IMR-90 (cell line): ENCODE data around the gene SLC25A41. TPM values are rescaled to one million over a fixed set of nuclear protein-coding genes. Genes with fewer than 3 reads are reported as not detected.

ENCODE experiments used
- ATAC-seq: fragments of 200-7000 bp; cut with Tn5 transposase; 2 replicates; pipeline ENCODE4 v1.9.1; 2020; ENCODE audit warnings: low read depth, mild to moderate bottlenecking, moderate library complexity
- BruUV-seq: library from RNA; stranded (reverse); fragments of 400-500 nt; replicated peaks from 2 replicates; lab custom pipeline; 2021; lab: Mats Ljungman, UMichigan
- CTCF ChIA-PET: fragments of 300-600 bp; formaldehyde crosslinking; extraction: SDS; loops from one replicate; lab custom pipeline; 2021; ENCODE audit warnings: antibody characterized with exemption; lab: Yijun Ruan, JAX
- POLR2A ChIA-PET: fragments of 300-600 bp; sonication (Branson Sonifier 250); formaldehyde crosslinking; loops from one replicate; lab custom pipeline; 2022; ENCODE audit warnings: antibody characterized with exemption; ENCODE audit not compliant: unreplicated experiment; lab: Charles Lee
- DNase-seq: peaks from one replicate; pipeline ENCODE4 v3.0.0; 2013
- H2AFZ ChIP-seq: replicated peaks from 2 replicates; pipeline ENCODE3; 2013; ENCODE audit warnings: low read length, mild to moderate bottlenecking; ENCODE audit not compliant: poor library complexity
- H2AK5ac ChIP-seq: 2 replicates; pipeline ENCODE4 v1.6.1; 2013; ENCODE audit warnings: low read depth, low read length, inconsistent platforms
- H2AK9ac ChIP-seq: replicated peaks from 2 replicates; pipeline ENCODE3; 2013; ENCODE audit warnings: mild to moderate bottlenecking, low read depth, low read length, moderate library complexity; ENCODE audit not compliant: poor library complexity
- H2BK120ac ChIP-seq: 2 replicates; pipeline ENCODE4 v1.6.1; 2013; ENCODE audit warnings: low read depth, low read length, inconsistent platforms
- H2BK15ac ChIP-seq: 3 replicates; pipeline ENCODE4 v1.6.1; 2013; ENCODE audit warnings: low read depth, low read length, inconsistent platforms
- H2BK20ac ChIP-seq: 2 replicates; pipeline ENCODE4 v1.6.1; 2013; ENCODE audit warnings: low read depth, mild to moderate bottlenecking, inconsistent platforms, low read length, moderate library complexity
- H2BK5ac ChIP-seq: 2 replicates; pipeline ENCODE4 v1.6.1; 2013; ENCODE audit warnings: mild to moderate bottlenecking, low read depth, low read length, inconsistent platforms; ENCODE audit not compliant: poor library complexity, severe bottlenecking
- H3K14ac ChIP-seq: replicated peaks from 2 replicates; pipeline ENCODE4 v1.6.1; 2013; ENCODE audit warnings: low read depth, low read length, inconsistent platforms
- H3K18ac ChIP-seq: 2 replicates; pipeline ENCODE4 v1.6.1; 2013; ENCODE audit warnings: low read depth, low read length, control low read depth
- H3K23ac ChIP-seq: 2 replicates; pipeline ENCODE4 v1.6.1; 2013; ENCODE audit warnings: low read depth, low read length, inconsistent platforms
- H3K27ac ChIP-seq: 2 replicates; pipeline ENCODE4 v1.5.1; 2013; ENCODE audit warnings: mild to moderate bottlenecking, control low read depth, low read length; ENCODE audit not compliant: insufficient read depth
- H3K27me3 ChIP-seq: 2 replicates; pipeline ENCODE4 v1.6.1; 2013; ENCODE audit warnings: low read length; ENCODE audit not compliant: control insufficient read depth, insufficient read depth
- H3K36me3 ChIP-seq: 2 replicates; pipeline ENCODE4 v1.6.1; 2013; ENCODE audit warnings: low read length, mixed read lengths; ENCODE audit not compliant: control insufficient read depth, insufficient read depth
- H3K4ac ChIP-seq: 2 replicates; pipeline ENCODE4 v1.6.1; 2013; ENCODE audit warnings: low read depth, low read length, inconsistent platforms
- H3K4me1 ChIP-seq: 2 replicates; pipeline ENCODE4 v1.6.1; 2013; ENCODE audit warnings: low read length, mixed read lengths; ENCODE audit not compliant: control insufficient read depth, insufficient read depth
- H3K4me2 ChIP-seq: 2 replicates; pipeline ENCODE4 v1.6.1; 2013; ENCODE audit warnings: low read depth, mild to moderate bottlenecking, control low read depth, low read length, moderate library complexity
- H3K4me3 ChIP-seq: 2 replicates; pipeline ENCODE4 v1.5.1; 2013; ENCODE audit warnings: low read depth, mild to moderate bottlenecking, control low read depth, low read length, moderate library complexity; ENCODE audit not compliant: insufficient read depth
- H3K56ac ChIP-seq: 2 replicates; pipeline ENCODE4 v1.6.1; 2013; ENCODE audit warnings: low read length, inconsistent platforms; ENCODE audit not compliant: insufficient read depth; ENCODE audit errors: extremely low read depth
- H3K79me1 ChIP-seq, 2 experiments: 2 replicates each; pipeline ENCODE4 v1.6.1; 2013; ENCODE audit warnings: low read length in 2 of 2, inconsistent platforms in 1 of 2, low read depth in 1 of 2
- H3K9ac ChIP-seq: 2 replicates; pipeline ENCODE4 v1.6.1; 2013; ENCODE audit warnings: low read depth, low read length, control low read depth
- H3K9me1 ChIP-seq: 2 replicates; pipeline ENCODE4 v1.6.1; 2013; ENCODE audit warnings: low read length, inconsistent platforms; ENCODE audit not compliant: insufficient read depth
- H3K9me3 ChIP-seq: 2 replicates; pipeline ENCODE4 v1.6.1; 2013; ENCODE audit warnings: low read length; ENCODE audit not compliant: control insufficient read depth, insufficient read depth
- H4K20me1 ChIP-seq: 2 replicates; pipeline ENCODE4 v1.6.1; 2013; ENCODE audit warnings: low read length, inconsistent platforms; ENCODE audit not compliant: insufficient read depth
- H4K5ac ChIP-seq: 2 replicates; pipeline ENCODE4 v1.6.1; 2013; ENCODE audit warnings: mild to moderate bottlenecking, low read depth, low read length, control low read depth
- H4K8ac ChIP-seq, 2 experiments: 2 replicates each; pipeline ENCODE4 v1.6.1; 2013; ENCODE audit warnings: low read depth in 2 of 2, low read length in 2 of 2, control low read depth in 1 of 2, inconsistent platforms in 1 of 2
- H4K91ac ChIP-seq: 2 replicates; pipeline ENCODE4 v1.6.1; 2013; ENCODE audit warnings: low read depth, low read length, inconsistent platforms; ENCODE audit not compliant: insufficient read depth
- BHLHE40 ChIP-seq: fragments of 150-350 bp; IDR thresholded peaks from 2 replicates; pipeline ENCODE4 v1.6.1; 2016; ENCODE audit warnings: mild to moderate bottlenecking, low read depth, low read length
- CEBPB ChIP-seq: IDR thresholded peaks from 2 replicates; pipeline ENCODE4 v1.6.1; 2012; ENCODE audit warnings: low read depth, low read length, improper control_type of control experiment
- CHD1 ChIP-seq: IDR thresholded peaks from 2 replicates; pipeline ENCODE4 v1.6.1; 2012; ENCODE audit warnings: low read depth, low read length, improper control_type of control experiment
- FOS ChIP-seq: fragments of 150-350 bp; IDR thresholded peaks from 2 replicates; pipeline ENCODE4 v1.6.1; 2016; ENCODE audit warnings: low read depth, low read length
- MAFK ChIP-seq: IDR thresholded peaks from 2 replicates; pipeline ENCODE4 v1.6.1; 2012; ENCODE audit warnings: low read depth, low read length, improper control_type of control experiment
- MAZ ChIP-seq: IDR thresholded peaks from 2 replicates; pipeline ENCODE4 v1.6.1; 2012; ENCODE audit warnings: low read depth, mild to moderate bottlenecking, low read length, improper control_type of control experiment, moderate library complexity, borderline replicate concordance
- MXI1 ChIP-seq: IDR thresholded peaks from 2 replicates; pipeline ENCODE4 v1.6.1; 2012; ENCODE audit warnings: low read depth, mild to moderate bottlenecking, low read length, moderate library complexity, borderline replicate concordance
- NFE2L2 ChIP-seq: fragments of 150-350 bp; IDR thresholded peaks from 2 replicates; pipeline ENCODE4 v1.6.1; 2016; ENCODE audit warnings: low read depth, mild to moderate bottlenecking, low read length
- POLR2A ChIP-seq: IDR thresholded peaks from 2 replicates; pipeline ENCODE4 v1.6.1; 2012; ENCODE audit warnings: mild to moderate bottlenecking, low read depth, low read length
- RAD21 ChIP-seq: IDR thresholded peaks from 2 replicates; pipeline ENCODE4 v1.6.1; 2012; ENCODE audit warnings: low read length, improper control_type of control experiment
- RCOR1 ChIP-seq: IDR thresholded peaks from 2 replicates; pipeline ENCODE4 v1.6.1; 2012; ENCODE audit warnings: mild to moderate bottlenecking, low read length, improper control_type of control experiment; ENCODE audit not compliant: insufficient replicate concordance
- RFX5 ChIP-seq: IDR thresholded peaks from 2 replicates; pipeline ENCODE4 v1.8.0; 2012; ENCODE audit warnings: low read depth, mild to moderate bottlenecking, low read length, moderate library complexity
- SMC3 ChIP-seq: fragments of 150-350 bp; IDR thresholded peaks from 2 replicates; pipeline ENCODE4 v1.6.1; 2016; ENCODE audit warnings: low read depth, mild to moderate bottlenecking, antibody characterized with exemption, low read length, moderate library complexity
- WGBS, 2 experiments: methylation state at CpG; one replicate each; pipeline versions ENCODE4 v1.1.5 to v1.1.7; 2013; ENCODE audit warnings: missing lambda C conversion rate in 2 of 2; ENCODE audit not compliant: insufficient read length in 1 of 2; ENCODE audit errors: extremely low coverage in 2 of 2; 5-methylcytosine and 5-hydroxymethylcytosine counted together
- dilution Hi-C: fragments of 300-500 bp; cut with HindIII; formaldehyde crosslinking; loops from one replicate; pipeline ENCODE4 v1.14.3; 2018; ENCODE audit warnings: low sequenced_read_pairs; ENCODE audit not compliant: unreplicated experiment
- in situ Hi-C: fragments of 300-500 bp; cut with MboI; formaldehyde crosslinking; loops from 3 replicates; pipeline ENCODE4 v1.14.3; 2019; ENCODE audit warnings: low sequenced_read_pairs, inconsistent platforms, mixed read lengths
- intact Hi-C: fragments of 100-400 bp; cut with micrococcal nuclease; formaldehyde crosslinking; loops from 2 replicates; pipeline ENCODE4 v1.10.0; 2022
- polyA plus RNA-seq, 3 experiments: library from polyadenylated mRNA; depleted of rRNA; stranded (reverse); fragments of >200 nt; gene quantifications; 2 replicates each; pipeline ENCODE4 v1.2.3, GENCODE V29; 2012; ENCODE audit warnings: low replicate concordance in 1 of 3
- total RNA-seq: library from RNA; depleted of rRNA; stranded (reverse); fragments of >200 nt; gene quantifications from 2 replicates; pipeline ENCODE4 v1.2.3, GENCODE V29; 2012
- TF ChIP-seq, protein P1 (sequence below): fragments of 150-350 bp; IDR thresholded peaks from 2 replicates; pipeline ENCODE4 v1.6.1; 2017; ENCODE audit warnings: mild to moderate bottlenecking, antibody characterized with exemption, low read length, low read depth
- TF ChIP-seq, protein P2 (sequence below): conservative IDR thresholded peaks from 2 replicates; pipeline ENCODE4 v1.5.1; 2012; ENCODE audit warnings: mild to moderate bottlenecking, low read depth, low read length, improper control_type of control experiment
- TF ChIP-seq, protein P3 (sequence below): fragments of 150-350 bp; IDR thresholded peaks from 2 replicates; pipeline ENCODE4 v1.6.1; 2016; ENCODE audit warnings: low read depth, mild to moderate bottlenecking, low read length, moderate library complexity, borderline replicate concordance

SLC25A41 gene
- total and polyA plus RNA-seq, 2 of the 4 experiments (the other 2 are of a cell fraction) = not detected

DNA sequence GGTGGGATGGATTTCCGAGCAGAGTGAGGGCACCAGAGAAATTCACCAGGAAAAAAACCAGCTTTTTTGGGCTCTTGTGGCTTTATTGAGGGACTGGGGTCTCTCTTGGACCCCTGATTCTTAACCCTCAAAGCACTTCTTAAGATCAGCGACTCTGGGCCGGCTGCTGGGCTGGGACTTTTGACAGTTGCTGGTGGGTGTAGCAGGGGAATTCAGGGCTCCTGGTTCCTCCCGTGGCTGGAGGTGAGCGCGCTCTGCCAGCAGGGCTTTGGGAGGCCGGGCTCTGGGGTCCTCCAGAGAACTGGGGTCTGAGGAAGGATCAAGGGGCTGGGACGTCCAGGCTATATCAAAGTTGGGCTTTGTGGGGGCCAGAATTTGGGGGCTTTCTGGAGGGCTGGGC, 33.8 kb upstream of the SLC25A41 start:
- no peak overlapping the region for H3K23ac ChIP-seq
- CTCF ChIA-PET = no interaction called here
- no peak overlapping the region for H3K56ac ChIP-seq
- H3K4me3 ChIP-seq = no peak overlapping the region
- H2AK9ac ChIP-seq = no peak overlapping the region
- DNase-seq (no peak), ATAC-seq (no peak)
- H2AK5ac ChIP-seq = no peak overlapping the region
- in situ Hi-C loops = no loop called here
- no peak overlapping the region for H4K8ac ChIP-seq
- H4K91ac ChIP-seq = no peak overlapping the region
- H3K9me3 ChIP-seq = no peaks in the 10 kb centered on the region
- BruUV-seq = no TSS peak
- no peaks in the 10 kb centered on the region for H3K79me1 ChIP-seq
- H2BK20ac ChIP-seq = no peak overlapping the region
- no peak overlapping the region for H3K4ac ChIP-seq
- H4K20me1 ChIP-seq = no peaks in the 10 kb centered on the region
- no peak overlapping the region for H3K18ac ChIP-seq
- no peaks in the 10 kb centered on the region for H3K4me1 ChIP-seq
- H2BK15ac ChIP-seq = no peak overlapping the region
- no peak overlapping the region for H2AFZ ChIP-seq
- 20% methylated on average over 2 of the region's 8 CpGs; no CpG with 5 or more reads in 1 of the 2 experiments for WGBS, 2 experiments
- no peak overlapping the region for H2BK5ac ChIP-seq
- dilution Hi-C loops = no loop called here
- H3K14ac ChIP-seq = no peak overlapping the region
- H3K9me1 ChIP-seq = no peaks in the 10 kb centered on the region
- TF ChIP-seq MAZ (no peak), RFX5 (no peak), MAFK (no peak), BHLHE40 (no peak), MXI1 (no peak), RCOR1 (no peak), CEBPB (no peak), CHD1 (no peak), FOS (no peak), NFE2L2 (no peak), POLR2A (no peak), RAD21 (no peak), SMC3 (no peak)
- TF ChIP-seq, protein P1, sequence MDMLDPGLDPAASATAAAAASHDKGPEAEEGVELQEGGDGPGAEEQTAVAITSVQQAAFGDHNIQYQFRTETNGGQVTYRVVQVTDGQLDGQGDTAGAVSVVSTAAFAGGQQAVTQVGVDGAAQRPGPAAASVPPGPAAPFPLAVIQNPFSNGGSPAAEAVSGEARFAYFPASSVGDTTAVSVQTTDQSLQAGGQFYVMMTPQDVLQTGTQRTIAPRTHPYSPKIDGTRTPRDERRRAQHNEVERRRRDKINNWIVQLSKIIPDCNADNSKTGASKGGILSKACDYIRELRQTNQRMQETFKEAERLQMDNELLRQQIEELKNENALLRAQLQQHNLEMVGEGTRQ = no peak
- TF ChIP-seq, protein P2, sequence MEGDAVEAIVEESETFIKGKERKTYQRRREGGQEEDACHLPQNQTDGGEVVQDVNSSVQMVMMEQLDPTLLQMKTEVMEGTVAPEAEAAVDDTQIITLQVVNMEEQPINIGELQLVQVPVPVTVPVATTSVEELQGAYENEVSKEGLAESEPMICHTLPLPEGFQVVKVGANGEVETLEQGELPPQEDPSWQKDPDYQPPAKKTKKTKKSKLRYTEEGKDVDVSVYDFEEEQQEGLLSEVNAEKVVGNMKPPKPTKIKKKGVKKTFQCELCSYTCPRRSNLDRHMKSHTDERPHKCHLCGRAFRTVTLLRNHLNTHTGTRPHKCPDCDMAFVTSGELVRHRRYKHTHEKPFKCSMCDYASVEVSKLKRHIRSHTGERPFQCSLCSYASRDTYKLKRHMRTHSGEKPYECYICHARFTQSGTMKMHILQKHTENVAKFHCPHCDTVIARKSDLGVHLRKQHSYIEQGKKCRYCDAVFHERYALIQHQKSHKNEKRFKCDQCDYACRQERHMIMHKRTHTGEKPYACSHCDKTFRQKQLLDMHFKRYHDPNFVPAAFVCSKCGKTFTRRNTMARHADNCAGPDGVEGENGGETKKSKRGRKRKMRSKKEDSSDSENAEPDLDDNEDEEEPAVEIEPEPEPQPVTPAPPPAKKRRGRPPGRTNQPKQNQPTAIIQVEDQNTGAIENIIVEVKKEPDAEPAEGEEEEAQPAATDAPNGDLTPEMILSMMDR = no peak
- TF ChIP-seq, protein P3, sequence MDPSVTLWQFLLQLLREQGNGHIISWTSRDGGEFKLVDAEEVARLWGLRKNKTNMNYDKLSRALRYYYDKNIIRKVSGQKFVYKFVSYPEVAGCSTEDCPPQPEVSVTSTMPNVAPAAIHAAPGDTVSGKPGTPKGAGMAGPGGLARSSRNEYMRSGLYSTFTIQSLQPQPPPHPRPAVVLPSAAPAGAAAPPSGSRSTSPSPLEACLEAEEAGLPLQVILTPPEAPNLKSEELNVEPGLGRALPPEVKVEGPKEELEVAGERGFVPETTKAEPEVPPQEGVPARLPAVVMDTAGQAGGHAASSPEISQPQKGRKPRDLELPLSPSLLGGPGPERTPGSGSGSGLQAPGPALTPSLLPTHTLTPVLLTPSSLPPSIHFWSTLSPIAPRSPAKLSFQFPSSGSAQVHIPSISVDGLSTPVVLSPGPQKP = no peak
- H2BK120ac ChIP-seq = no peak overlapping the region
- H3K27me3 ChIP-seq = peaks cover 29% of the 10 kb centered on the region
- intact Hi-C loops = no loop called here
- no peak overlapping the region for H3K9ac ChIP-seq
- no peak overlapping the region for H3K27ac ChIP-seq
- H3K4me2 ChIP-seq = no peak overlapping the region
- no peak overlapping the region for H4K5ac ChIP-seq
- POLR2A ChIA-PET = no interaction called here
- H3K36me3 ChIP-seq = no peaks in the 10 kb centered on the region
